Breast epithelium (tissue), 3 donors: ENCODE results near the gene IRS1.

Experiments
- POLR2A ChIP-seq: fragments of 450-650 bp; IDR thresholded peaks from one replicate; pipeline ENCODE4 v1.6.1; 2016; ENCODE audit warnings: antibody characterized with exemption, mild to moderate bottlenecking, moderate library complexity
- POLR2AphosphoS5 ChIP-seq, 3 donors: sonication (generic); formaldehyde crosslinking; IDR thresholded peaks; one replicate each; pipeline ENCODE4 v1.6.1; 2017; ENCODE audit warnings: antibody characterized with exemption in 3 of 3
- TF ChIP-seq, protein P1 (sequence below), 3 donors: fragments of 450-650 bp; IDR thresholded peaks; one replicate each; pipeline ENCODE4 v1.5.1; 2016 to 2017; ENCODE audit warnings: antibody characterized with exemption in 3 of 3, mild to moderate bottlenecking in 3 of 3, moderate library complexity in 3 of 3

DNA sequence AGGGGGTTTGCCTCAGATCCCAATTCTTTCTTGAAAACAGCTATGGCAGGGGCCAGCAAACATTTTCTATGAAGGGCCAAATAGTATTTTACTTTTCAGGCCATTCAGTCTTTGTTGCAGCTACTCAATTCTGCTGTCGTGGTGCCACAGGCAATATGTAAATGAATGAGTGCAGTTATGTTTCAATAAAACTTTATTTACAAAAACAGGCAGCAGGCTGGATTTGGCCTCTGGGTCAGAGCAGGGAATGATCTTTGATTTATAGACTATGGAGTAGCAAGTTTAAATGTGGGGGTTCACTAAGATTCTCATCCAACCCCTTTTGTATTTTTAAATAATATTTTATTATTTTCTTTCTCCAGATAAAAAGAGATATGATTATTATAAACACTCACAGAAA is 72.4 kb downstream of the IRS1 start:
- TF ChIP-seq, protein P1, sequence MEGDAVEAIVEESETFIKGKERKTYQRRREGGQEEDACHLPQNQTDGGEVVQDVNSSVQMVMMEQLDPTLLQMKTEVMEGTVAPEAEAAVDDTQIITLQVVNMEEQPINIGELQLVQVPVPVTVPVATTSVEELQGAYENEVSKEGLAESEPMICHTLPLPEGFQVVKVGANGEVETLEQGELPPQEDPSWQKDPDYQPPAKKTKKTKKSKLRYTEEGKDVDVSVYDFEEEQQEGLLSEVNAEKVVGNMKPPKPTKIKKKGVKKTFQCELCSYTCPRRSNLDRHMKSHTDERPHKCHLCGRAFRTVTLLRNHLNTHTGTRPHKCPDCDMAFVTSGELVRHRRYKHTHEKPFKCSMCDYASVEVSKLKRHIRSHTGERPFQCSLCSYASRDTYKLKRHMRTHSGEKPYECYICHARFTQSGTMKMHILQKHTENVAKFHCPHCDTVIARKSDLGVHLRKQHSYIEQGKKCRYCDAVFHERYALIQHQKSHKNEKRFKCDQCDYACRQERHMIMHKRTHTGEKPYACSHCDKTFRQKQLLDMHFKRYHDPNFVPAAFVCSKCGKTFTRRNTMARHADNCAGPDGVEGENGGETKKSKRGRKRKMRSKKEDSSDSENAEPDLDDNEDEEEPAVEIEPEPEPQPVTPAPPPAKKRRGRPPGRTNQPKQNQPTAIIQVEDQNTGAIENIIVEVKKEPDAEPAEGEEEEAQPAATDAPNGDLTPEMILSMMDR (IDR thresholded peaks at IDR 0.05), result no peak
- TF ChIP-seq POLR2AphosphoS5 (IDR thresholded peaks at IDR 0.05) (no peak), POLR2A (no peak)
